Measurements from ENCODE around the gene NAV3. TPM values are rescaled to one million over a fixed set of nuclear protein-coding genes. Genes with fewer than 3 reads are reported as not detected.

The NAV3 gene
- polyA plus RNA-seq, 2 donors, result 0.19 to 0.41 TPM

- no peaks in the 10 kb centered on the region for H3K27me3 ChIP-seq (ENCODE audit: control insufficient read depth in 1 of 2, insufficient read depth in 2 of 2, low read length in 2 of 2)
- H3K27ac ChIP-seq (ENCODE audit: low read depth in 2 of 2, low read length in 1 of 2), result no peak overlapping the region
These were observed 362.3 kb downstream of the NAV3 start for GRCh38 chr12:78192979-78193378.

GRCh38 chr12:78194448-78194847 is 363.8 kb downstream of the NAV3 start:
- no peaks in the 10 kb centered on the region for H3K9me3 ChIP-seq (ENCODE audit: control insufficient read depth in 2 of 2, insufficient read depth in 1 of 2, low read depth in 1 of 2, low read length in 1 of 2)
- H3K27ac ChIP-seq (ENCODE audit: low read depth in 2 of 2, low read length in 1 of 2), result no peak overlapping the region
- 40 to 63% methylated on average over 3 of the region's 3 CpGs for WGBS, 2 donors
- H3K36me3 ChIP-seq (ENCODE audit: control insufficient read depth in 2 of 2, insufficient read depth in 2 of 2, low read length in 1 of 2), result no peaks in the 10 kb centered on the region
- no peaks in the 10 kb centered on the region for H3K4me1 ChIP-seq (ENCODE audit: control insufficient read depth in 2 of 2, insufficient read depth in 2 of 2, low read length in 1 of 2)
- H3K4me3 ChIP-seq (ENCODE audit: low read depth in 1 of 2, low read length in 2 of 2), result no peak overlapping the region
- H3K27me3 ChIP-seq (ENCODE audit: control insufficient read depth in 1 of 2, insufficient read depth in 2 of 2, low read length in 2 of 2), result no peaks in the 10 kb centered on the region

More at GRCh38 chr12:78192979-78193378, 362.3 kb downstream of the NAV3 start:
- Histone ChIP-seq H3K9me3 (ENCODE audit: control insufficient read depth in 2 of 2, insufficient read depth in 1 of 2, low read depth in 1 of 2, low read length in 1 of 2) (no peaks in the 10 kb centered on the region), H3K4me1 (ENCODE audit: control insufficient read depth in 2 of 2, insufficient read depth in 2 of 2, low read length in 1 of 2) (no peaks in the 10 kb centered on the region), H3K4me3 (ENCODE audit: low read depth in 1 of 2, low read length in 2 of 2) (no peak overlapping the region), H3K36me3 (ENCODE audit: control insufficient read depth in 2 of 2, insufficient read depth in 2 of 2, low read length in 1 of 2) (no peaks in the 10 kb centered on the region)
- 74% methylated on average over 2 of the region's 2 CpGs for WGBS, 2 donors

- Histone ChIP-seq H3K36me3 (ENCODE audit: control insufficient read depth in 2 of 2, insufficient read depth in 2 of 2, low read length in 1 of 2) (no peaks in the 10 kb centered on the region), H3K4me3 (ENCODE audit: low read depth in 1 of 2, low read length in 2 of 2) (no peak overlapping the region), H3K4me1 (ENCODE audit: control insufficient read depth in 2 of 2, insufficient read depth in 2 of 2, low read length in 1 of 2) (no peaks in the 10 kb centered on the region), H3K27ac (ENCODE audit: low read depth in 2 of 2, low read length in 1 of 2) (no peak overlapping the region), H3K9me3 (ENCODE audit: control insufficient read depth in 2 of 2, insufficient read depth in 1 of 2, low read depth in 1 of 2, low read length in 1 of 2) (no peaks in the 10 kb centered on the region), H3K27me3 (ENCODE audit: control insufficient read depth in 1 of 2, insufficient read depth in 2 of 2, low read length in 2 of 2) (no peaks in the 10 kb centered on the region)
- WGBS, 2 donors, result 75 to 85% methylated on average over 1 of the region's 1 CpG
These were observed 368.2 kb downstream of the NAV3 start for GRCh38 chr12:78198896-78199295.

GRCh38 chr12:78199926-78200325 is 369.2 kb downstream of the NAV3 start:
- H3K4me1 ChIP-seq (ENCODE audit: control insufficient read depth in 2 of 2, insufficient read depth in 2 of 2, low read length in 1 of 2), result no peaks in the 10 kb centered on the region
- H3K27ac ChIP-seq (ENCODE audit: low read depth in 2 of 2, low read length in 1 of 2), result no peak overlapping the region
- no peaks in the 10 kb centered on the region for H3K9me3 ChIP-seq (ENCODE audit: control insufficient read depth in 2 of 2, insufficient read depth in 1 of 2, low read depth in 1 of 2, low read length in 1 of 2)
- H3K4me3 ChIP-seq (ENCODE audit: low read depth in 1 of 2, low read length in 2 of 2), result no peak overlapping the region
- H3K36me3 ChIP-seq (ENCODE audit: control insufficient read depth in 2 of 2, insufficient read depth in 2 of 2, low read length in 1 of 2), result no peaks in the 10 kb centered on the region
- no peaks in the 10 kb centered on the region for H3K27me3 ChIP-seq (ENCODE audit: control insufficient read depth in 1 of 2, insufficient read depth in 2 of 2, low read length in 2 of 2)
- WGBS, 2 donors, result 58 to 67% methylated on average over 1 of the region's 1 CpG

GRCh38 chr12:78204926-78205325 is 374.2 kb downstream of the NAV3 start:
- Histone ChIP-seq H3K27me3 (ENCODE audit: control insufficient read depth in 1 of 2, insufficient read depth in 2 of 2, low read length in 2 of 2) (no peaks in the 10 kb centered on the region), H3K9me3 (ENCODE audit: control insufficient read depth in 2 of 2, insufficient read depth in 1 of 2, low read depth in 1 of 2, low read length in 1 of 2) (no peaks in the 10 kb centered on the region), H3K4me1 (ENCODE audit: control insufficient read depth in 2 of 2, insufficient read depth in 2 of 2, low read length in 1 of 2) (no peaks in the 10 kb centered on the region), H3K36me3 (ENCODE audit: control insufficient read depth in 2 of 2, insufficient read depth in 2 of 2, low read length in 1 of 2) (no peaks in the 10 kb centered on the region), H3K4me3 (ENCODE audit: low read depth in 1 of 2, low read length in 2 of 2) (no peak overlapping the region), H3K27ac (ENCODE audit: low read depth in 2 of 2, low read length in 1 of 2) (no peak overlapping the region)
- 74 to 80% methylated on average over 4 of the region's 4 CpGs for WGBS, 2 donors

GRCh38 chr12:78208092-78208491 is 377.4 kb downstream of the NAV3 start:
- Histone ChIP-seq H3K4me3 (ENCODE audit: low read depth in 1 of 2, low read length in 2 of 2) (no peak overlapping the region), H3K27ac (ENCODE audit: low read depth in 2 of 2, low read length in 1 of 2) (no peak overlapping the region)
- WGBS, 2 donors, result 85 to 86% methylated on average over 6 of the region's 6 CpGs

GRCh38 chr12:78209846-78210505 is 379.3 kb downstream of the NAV3 start:
- H3K27me3 ChIP-seq (ENCODE audit: control insufficient read depth in 1 of 2, insufficient read depth in 2 of 2, low read length in 2 of 2), result no peaks in the 10 kb centered on the region
- no peaks in the 10 kb centered on the region for H3K9me3 ChIP-seq (ENCODE audit: control insufficient read depth in 2 of 2, insufficient read depth in 1 of 2, low read depth in 1 of 2, low read length in 1 of 2)
- no peaks in the 10 kb centered on the region for H3K4me1 ChIP-seq (ENCODE audit: control insufficient read depth in 2 of 2, insufficient read depth in 2 of 2, low read length in 1 of 2)
- H3K27ac ChIP-seq (ENCODE audit: low read depth in 2 of 2, low read length in 1 of 2), result no peak overlapping the region
- WGBS, 2 donors, result 68 to 69% methylated on average over 12 of the region's 12 CpGs
- no peak overlapping the region for H3K4me3 ChIP-seq (ENCODE audit: low read depth in 1 of 2, low read length in 2 of 2)
- H3K36me3 ChIP-seq (ENCODE audit: control insufficient read depth in 2 of 2, insufficient read depth in 2 of 2, low read length in 1 of 2), result no peaks in the 10 kb centered on the region

More at GRCh38 chr12:78208092-78208491, 377.4 kb downstream of the NAV3 start:
- no peaks in the 10 kb centered on the region for H3K4me1 ChIP-seq (ENCODE audit: control insufficient read depth in 2 of 2, insufficient read depth in 2 of 2, low read length in 1 of 2)
- no peaks in the 10 kb centered on the region for H3K9me3 ChIP-seq (ENCODE audit: control insufficient read depth in 2 of 2, insufficient read depth in 1 of 2, low read depth in 1 of 2, low read length in 1 of 2)
- no peaks in the 10 kb centered on the region for H3K36me3 ChIP-seq (ENCODE audit: control insufficient read depth in 2 of 2, insufficient read depth in 2 of 2, low read length in 1 of 2)
- H3K27me3 ChIP-seq (ENCODE audit: control insufficient read depth in 1 of 2, insufficient read depth in 2 of 2, low read length in 2 of 2), result no peaks in the 10 kb centered on the region

- Histone ChIP-seq H3K4me3 (ENCODE audit: low read depth in 1 of 2, low read length in 2 of 2) (no peak overlapping the region), H3K27ac (ENCODE audit: low read depth in 2 of 2, low read length in 1 of 2) (no peak overlapping the region)
- WGBS, 2 donors, result 78 to 84% methylated on average over 1 of the region's 1 CpG
These were observed 379.8 kb downstream of the NAV3 start for GRCh38 chr12:78210506-78210860.

GRCh38 chr12:78210894-78211302 is 380.2 kb downstream of the NAV3 start:
- Histone ChIP-seq H3K27ac (ENCODE audit: low read depth in 2 of 2, low read length in 1 of 2) (no peak overlapping the region), H3K27me3 (ENCODE audit: control insufficient read depth in 1 of 2, insufficient read depth in 2 of 2, low read length in 2 of 2) (no peaks in the 10 kb centered on the region), H3K36me3 (ENCODE audit: control insufficient read depth in 2 of 2, insufficient read depth in 2 of 2, low read length in 1 of 2) (no peaks in the 10 kb centered on the region), H3K4me1 (ENCODE audit: control insufficient read depth in 2 of 2, insufficient read depth in 2 of 2, low read length in 1 of 2) (no peaks in the 10 kb centered on the region), H3K9me3 (ENCODE audit: control insufficient read depth in 2 of 2, insufficient read depth in 1 of 2, low read depth in 1 of 2, low read length in 1 of 2) (no peaks in the 10 kb centered on the region), H3K4me3 (ENCODE audit: low read depth in 1 of 2, low read length in 2 of 2) (no peak overlapping the region)
- 70 to 73% methylated on average over 4 of the region's 4 CpGs for WGBS, 2 donors

More at GRCh38 chr12:78210506-78210860, 379.8 kb downstream of the NAV3 start:
- no peaks in the 10 kb centered on the region for H3K27me3 ChIP-seq (ENCODE audit: control insufficient read depth in 1 of 2, insufficient read depth in 2 of 2, low read length in 2 of 2)
- H3K4me1 ChIP-seq (ENCODE audit: control insufficient read depth in 2 of 2, insufficient read depth in 2 of 2, low read length in 1 of 2), result no peaks in the 10 kb centered on the region
- H3K36me3 ChIP-seq (ENCODE audit: control insufficient read depth in 2 of 2, insufficient read depth in 2 of 2, low read length in 1 of 2), result no peaks in the 10 kb centered on the region
- no peaks in the 10 kb centered on the region for H3K9me3 ChIP-seq (ENCODE audit: control insufficient read depth in 2 of 2, insufficient read depth in 1 of 2, low read depth in 1 of 2, low read length in 1 of 2)

GRCh38 chr12:78220811-78221210 is 390.1 kb downstream of the NAV3 start:
- Histone ChIP-seq H3K4me3 (ENCODE audit: low read depth in 1 of 2, low read length in 2 of 2) (no peak overlapping the region), H3K9me3 (ENCODE audit: control insufficient read depth in 2 of 2, insufficient read depth in 1 of 2, low read depth in 1 of 2, low read length in 1 of 2) (no peaks in the 10 kb centered on the region), H3K27ac (ENCODE audit: low read depth in 2 of 2, low read length in 1 of 2) (no peak overlapping the region), H3K4me1 (ENCODE audit: control insufficient read depth in 2 of 2, insufficient read depth in 2 of 2, low read length in 1 of 2) (no peaks in the 10 kb centered on the region), H3K27me3 (ENCODE audit: control insufficient read depth in 1 of 2, insufficient read depth in 2 of 2, low read length in 2 of 2) (no peaks in the 10 kb centered on the region), H3K36me3 (ENCODE audit: control insufficient read depth in 2 of 2, insufficient read depth in 2 of 2, low read length in 1 of 2) (no peaks in the 10 kb centered on the region)
- WGBS, 2 donors, result 81 to 94% methylated on average over 2 of the region's 2 CpGs
